HepG2 (cell line): ENCODE results near the gene SAMD4A. TPM values are rescaled to one million over a fixed set of nuclear protein-coding genes. Genes with fewer than 3 reads are reported as not detected.

Experiments used
- ATAC-seq: fragments of 200-7000 bp; cut with Tn5 transposase; 3 replicates; pipeline ENCODE4 v1.9.1; 2020; ENCODE audit warnings: mild to moderate bottlenecking, moderate library complexity
- BruUV-seq: library from RNA; stranded (reverse); fragments of 400-500 nt; replicated peaks from 2 replicates; lab custom pipeline; 2021; lab: Mats Ljungman, UMichigan
- CTCF ChIA-PET: fragments of 300-600 bp; formaldehyde crosslinking; extraction: SDS; loops from one replicate; lab custom pipeline; 2021; ENCODE audit warnings: low total read pairs, inconsistent platforms, low intra/inter-chr PET ratio; lab: Yijun Ruan, JAX
- POLR2A ChIA-PET: fragments of 350-600 bp; sonication (Branson Sonifier 250); formaldehyde crosslinking; loops from one replicate; lab custom pipeline; 2020; ENCODE audit warnings: antibody characterized with exemption, inconsistent platforms; lab: Yijun Ruan, JAX
- DNase-seq: peaks from one replicate; pipeline ENCODE4 v3.0.0-alpha.2; 2015; ENCODE audit warnings: low spot score
- FAIRE-seq: peaks from 3 replicates; lab custom pipeline; 2011; peaks lifted over from hg19 to GRCh38; lab: Jason Lieb, UNC
- H2AFZ ChIP-seq: one replicate; pipeline ENCODE4 v1.6.1; 2011; ENCODE audit warnings: low read length, inconsistent platforms
- H3K27ac ChIP-seq: fragments of 300-600 bp; 3 replicates; pipeline ENCODE4 v1.8.0; 2011; ENCODE audit warnings: mixed run types, mild to moderate bottlenecking, mixed read lengths, low read length, inconsistent platforms; ENCODE audit not compliant: insufficient read depth; ENCODE audit errors: extremely low read length
- H3K27me3 ChIP-seq, 2 experiments: fragments of 200-600 bp in 1 of 2; 2 replicates in 1 of 2; 3 replicates in 1 of 2; pipeline versions ENCODE4 v1.6.0 to v1.8.0; 2011; ENCODE audit warnings: low read length in 2 of 2, mild to moderate bottlenecking in 2 of 2, moderate library complexity in 2 of 2, inconsistent platforms in 1 of 2; ENCODE audit not compliant: insufficient read depth in 2 of 2, control insufficient read depth in 1 of 2
- H3K36me3 ChIP-seq, 2 experiments: fragments of 200-600 bp in 1 of 2; replicated peaks in 1 of 2; 2 replicates in 1 of 2; 3 replicates in 1 of 2; pipeline versions ENCODE4 v1.5.1 to v1.8.0; 2011; ENCODE audit warnings: low read length in 2 of 2, inconsistent platforms in 1 of 2; ENCODE audit not compliant: insufficient read depth in 2 of 2, control insufficient read depth in 1 of 2
- H3K4me1 ChIP-seq: 2 replicates; pipeline ENCODE4 v1.5.1; 2012; ENCODE audit warnings: low read length, inconsistent platforms; ENCODE audit not compliant: insufficient read depth
- H3K4me2 ChIP-seq: 2 replicates; pipeline ENCODE4 v1.6.0; 2011; ENCODE audit warnings: low read depth, low read length, inconsistent platforms
- H3K4me3 ChIP-seq, 3 experiments: fragments of 200-600 bp in 1 of 3; sonication (generic), shearing (Covaris generic) in 1 of 3; replicated peaks in 1 of 3; 2 replicates each; pipeline ENCODE4 v1.5.1; 2011 to 2016; ENCODE audit warnings: low read length in 3 of 3, inconsistent platforms in 2 of 3, low read depth in 2 of 3, mild to moderate bottlenecking in 2 of 3, control low read depth in 1 of 3, mixed read lengths in 1 of 3; ENCODE audit not compliant: insufficient read depth in 1 of 3
- H3K79me2 ChIP-seq: one replicate; pipeline ENCODE4 v1.6.1; 2011; ENCODE audit warnings: low read length, inconsistent platforms; ENCODE audit not compliant: insufficient read depth
- H3K9ac ChIP-seq: 2 replicates; pipeline ENCODE4 v1.6.0; 2011; ENCODE audit warnings: mild to moderate bottlenecking, low read depth, low read length, inconsistent platforms; ENCODE audit not compliant: insufficient read depth
- H3K9me3 ChIP-seq: 2 replicates; pipeline ENCODE4 v1.5.1; 2012; ENCODE audit warnings: mild to moderate bottlenecking, low read length
- H4K20me1 ChIP-seq: 2 replicates; pipeline ENCODE4 v1.6.0; 2011; ENCODE audit warnings: inconsistent platforms, mild to moderate bottlenecking, low read length, moderate library complexity; ENCODE audit not compliant: insufficient read depth
- AGO2 ChIP-seq: fragments of 200-400 bp; formaldehyde crosslinking; optimal IDR thresholded peaks from 2 replicates; pipeline ENCODE3; 2017; ENCODE audit warnings: mild to moderate bottlenecking, low read depth, low read length, moderate library complexity
- HOMEZ ChIP-seq: IDR thresholded peaks from 2 replicates; pipeline ENCODE4 v1.6.1; 2016; ENCODE audit warnings: low read depth
- KLF15 ChIP-seq: sonication (generic); formaldehyde crosslinking; IDR thresholded peaks from 2 replicates; pipeline ENCODE4 v1.8.1; 2023; ENCODE audit warnings: borderline replicate concordance, mild to moderate bottlenecking, inconsistent platforms, missing genetic modification reagents, mixed read lengths
- ZBTB7B ChIP-seq: sonication (generic); formaldehyde crosslinking; IDR thresholded peaks from 2 replicates; pipeline ENCODE4 v1.4.0; 2020; ENCODE audit warnings: missing genetic modification reagents
- ZNF121 ChIP-seq: sonication (generic); formaldehyde crosslinking; IDR thresholded peaks from 2 replicates; pipeline ENCODE4 v1.5.0; 2020; ENCODE audit warnings: mild to moderate bottlenecking, missing genetic modification reagents
- ZNF225 ChIP-seq: sonication (generic); formaldehyde crosslinking; IDR thresholded peaks from 2 replicates; pipeline ENCODE4 v1.4.0; 2020; ENCODE audit warnings: mild to moderate bottlenecking, missing genetic modification reagents
- ZNF235 ChIP-seq: sonication (generic); formaldehyde crosslinking; IDR thresholded peaks from 2 replicates; pipeline ENCODE4 v1.8.1; 2023; ENCODE audit warnings: mild to moderate bottlenecking, missing genetic modification reagents, borderline replicate concordance
- ZNF530 ChIP-seq: sonication (generic); formaldehyde crosslinking; IDR thresholded peaks from 2 replicates; pipeline ENCODE4 v1.5.0; 2020; ENCODE audit warnings: low read depth, mild to moderate bottlenecking, missing genetic modification reagents
- ZNF737 ChIP-seq: sonication (generic); formaldehyde crosslinking; IDR thresholded peaks from 2 replicates; pipeline ENCODE4 v1.5.0; 2020; ENCODE audit warnings: missing genetic modification reagents, mild to moderate bottlenecking, borderline replicate concordance
- ZZZ3 ChIP-seq: sonication (generic); formaldehyde crosslinking; IDR thresholded peaks from 2 replicates; pipeline ENCODE4 v1.4.0; 2020; ENCODE audit warnings: missing genetic modification reagents, mild to moderate bottlenecking, borderline replicate concordance
- WGBS: methylation state at CpG from one replicate; pipeline ENCODE4 v1.1.6; 2017; ENCODE audit warnings: low lambda C conversion rate; 5-methylcytosine and 5-hydroxymethylcytosine counted together
- in situ Hi-C: cut with HindIII; loops from 2 replicates; pipeline ENCODE4 v1.10.0; 2017; ENCODE audit warnings: low pct_unique_long_range_greater_than_20kb; ENCODE audit not compliant: extremely low pct_ligation_motif_present
- intact Hi-C: fragments of 100-400 bp; cut with micrococcal nuclease; formaldehyde crosslinking; loops from one replicate; pipeline ENCODE4 v1.10.0; 2022; ENCODE audit not compliant: unreplicated experiment
- polyA plus RNA-seq, 8 experiments: library from polyadenylated mRNA; depleted of rRNA in 3 of 8; stranded (reverse) in 7 of 8; unstranded in 1 of 8; fragments of >200 nt; fragmentation: Illumina TruSeq in 4 of 8; extraction: Trizol in 4 of 8; gene quantifications; 2 replicates each; pipeline versions ENCODE4 v1.2.1 to v1.2.3, GENCODE V29; 2011 to 2016; ENCODE audit warnings: low read depth in 4 of 8, missing spikeins in 1 of 8, mixed read lengths in 1 of 8; ENCODE audit not compliant: insufficient read depth in 1 of 8
- total RNA-seq, 5 experiments: library from RNA; depleted of rRNA; stranded (reverse); fragments of >200 nt; fragmentation: Illumina TruSeq; extraction: Trizol; gene quantifications; 2 replicates each; pipeline ENCODE4 v1.2.3, GENCODE V29; 2016; ENCODE audit warnings: low read depth in 1 of 5

Gene SAMD4A
- total and polyA plus RNA-seq, 2 of the 13 experiments (the other 11 are each of a cell fraction or from before 2014, with no cell fraction given), result 11.8 to 13.0 TPM

DNA sequence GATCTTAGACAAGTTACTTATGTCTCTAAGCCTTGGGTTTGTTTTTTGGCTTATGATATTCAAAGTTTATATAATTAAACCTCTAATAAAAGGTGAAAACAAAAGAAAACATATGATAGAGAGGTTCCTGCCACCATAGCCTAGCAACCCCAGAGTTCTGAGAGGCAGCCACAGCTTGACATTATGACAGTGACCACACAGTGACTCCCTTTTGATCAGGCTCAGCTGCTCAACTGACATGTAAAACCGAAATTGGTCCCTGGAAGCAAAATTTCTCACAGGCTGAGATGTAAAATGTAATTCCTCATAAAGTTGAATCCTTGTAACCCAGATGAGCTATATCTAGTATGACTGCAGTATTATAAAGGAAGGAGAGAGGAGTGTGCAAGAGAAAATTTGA lies 227.2 kb downstream of the SAMD4A start:
- CTCF ChIA-PET, result no interaction called here
- Histone ChIP-seq H3K27ac (no peak overlapping the region), H3K27me3 (no peaks in the 10 kb centered on the region; a peak in 1 of 5 replicates), H3K36me3 (peaks cover 9 to 20% of the 10 kb centered on the region in 2 experiments; a peak in 4 of 5 replicates), H3K4me2 (no peak overlapping the region), H4K20me1 (no peaks in the 10 kb centered on the region), H3K4me3 (no peak overlapping the region), H3K9ac (no peak overlapping the region), H2AFZ (no peak overlapping the region), H3K79me2 (no peaks in the 10 kb centered on the region)
- FAIRE-seq, result no peak
- 71% methylated on average over 1 of the region's 1 CpG for WGBS
- in situ Hi-C loops, result no loop called here
- POLR2A ChIA-PET, result no interaction called here
- BruUV-seq, result no TSS peak
- TF ChIP-seq ZNF530 (no peak), AGO2 (peak; percentile 8)
- TF ChIP-seq, all 625 proteins: peak for 1
- no peak for DNase-seq
- no peak for ATAC-seq
- peaks cover 9% of the 10 kb centered on the region; the same call in 1 of the 2 replicates for H3K9me3 ChIP-seq
- intact Hi-C loops, result no loop called here
- H3K4me1 ChIP-seq, result peaks cover 24% of the 10 kb centered on the region

DNA sequence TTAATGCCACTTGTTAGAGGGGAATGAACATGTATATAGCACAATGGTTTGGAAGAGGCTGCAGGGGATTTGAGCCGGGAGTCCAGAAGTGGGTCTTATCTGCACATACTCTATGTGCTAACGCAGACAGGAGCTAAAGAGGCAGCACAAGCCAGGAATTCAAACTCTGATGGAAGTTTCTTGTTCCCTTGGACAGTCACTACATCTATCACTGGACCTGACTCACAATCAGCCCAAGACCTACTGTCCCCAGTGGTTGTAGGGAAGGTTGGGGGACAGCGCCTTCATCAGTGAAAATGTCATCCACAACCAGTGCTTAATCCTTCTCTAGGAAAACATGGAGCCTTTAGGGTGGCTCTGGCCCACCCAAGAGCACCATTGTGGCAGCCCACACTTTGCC lies 227.9 kb downstream of the SAMD4A start:
- no peaks in the 10 kb centered on the region; a peak in 1 of 5 replicates for H3K27me3 ChIP-seq
- WGBS, result 100% methylated on average over 2 of the region's 3 CpGs
- no TSS peak for BruUV-seq
- ChIA-PET CTCF (no interaction called here), POLR2A (no interaction called here)
- no peaks in the 10 kb centered on the region for H4K20me1 ChIP-seq
- intact Hi-C loops, result no loop called here
- DNase-seq, result no peak
- H3K79me2 ChIP-seq, result no peaks in the 10 kb centered on the region
- peaks cover 24% of the 10 kb centered on the region for H3K4me1 ChIP-seq
- no peak overlapping the region for H2AFZ ChIP-seq
- no peak overlapping the region for H3K4me3 ChIP-seq
- no peak overlapping the region for H3K27ac ChIP-seq
- no peak overlapping the region for H3K4me2 ChIP-seq
- TF ChIP-seq ZNF235 (CRISPR knock-in tag), result no peak
- no peak for TF ChIP-seq KLF15 (CRISPR knock-in tag)
- TF ChIP-seq ZNF737 (CRISPR knock-in tag), result no peak
- TF ChIP-seq HOMEZ (CRISPR knock-in tag), result no peak
- TF ChIP-seq ZNF121 (CRISPR knock-in tag), result no peak
- TF ChIP-seq ZNF225 (CRISPR knock-in tag), result no peak
- no peak for TF ChIP-seq ZBTB7B (CRISPR knock-in tag)
- TF ChIP-seq ZZZ3, result no peak
- TF ChIP-seq, all 625 proteins: peak for 0
- H3K9ac ChIP-seq, result no peak overlapping the region
- peaks cover 9% of the 10 kb centered on the region; the same call in 1 of the 2 replicates for H3K9me3 ChIP-seq
- no peak for ATAC-seq
- in situ Hi-C loops, result no loop called here
- peaks cover 7 to 15% of the 10 kb centered on the region in 2 experiments; a peak in 4 of 5 replicates for H3K36me3 ChIP-seq
- no peak for FAIRE-seq
